Inferior parietal cortex (tissue), 1 donor: Measurements from ENCODE around the gene FRMD4B.
"Not testable (repeated sequence)": the region's sequence is repeated elsewhere in the genome, so short reads cannot be mapped to it uniquely, and the experiment has no call there.

ENCODE experiments used
- DNase-seq: peaks from one replicate; pipeline ENCODE4 v3.0.0-alpha.2; 2016; ENCODE audit errors: extremely low spot score

Gene FRMD4B

DNA sequence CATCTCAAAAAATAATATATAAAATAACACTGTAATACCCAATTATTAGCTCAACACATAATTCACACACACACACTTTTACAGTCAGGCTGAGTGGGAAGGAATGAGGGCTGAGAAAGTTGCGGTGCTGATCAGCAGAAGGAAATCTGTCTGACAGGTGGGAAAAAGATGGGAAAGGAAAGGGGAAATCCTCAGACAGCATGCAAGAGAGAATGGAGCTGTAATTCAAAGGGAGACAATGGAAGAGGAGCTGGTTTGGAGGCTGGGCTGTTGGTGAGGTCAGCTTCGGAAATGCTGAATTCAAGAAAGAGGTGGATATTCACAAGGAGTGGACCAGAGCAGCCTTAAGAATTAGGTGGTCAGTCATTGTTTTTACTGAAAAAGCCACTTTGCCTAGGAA lies 141.8 kb downstream of the FRMD4B start:
- no peak for DNase-seq

DNA sequence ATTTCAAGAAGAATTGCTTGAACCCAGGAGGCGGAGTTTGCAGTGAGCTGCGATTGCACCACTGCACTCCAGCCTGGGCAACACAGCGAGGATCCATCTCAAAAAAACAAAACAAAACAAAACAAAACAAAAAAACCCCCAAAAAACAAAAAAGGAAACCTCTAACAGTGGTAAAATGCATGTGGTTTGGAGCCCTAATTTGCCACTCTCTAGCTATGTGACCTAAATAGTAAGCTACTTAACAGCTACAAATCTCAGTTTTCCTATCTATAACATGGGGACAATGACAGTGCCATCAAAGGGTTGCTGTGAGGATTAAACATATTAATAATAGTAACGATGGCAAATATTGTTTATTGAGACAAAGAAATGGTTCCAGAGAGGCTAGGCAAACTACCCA lies 144.1 kb downstream of the FRMD4B start:
- no peak for DNase-seq

DNA sequence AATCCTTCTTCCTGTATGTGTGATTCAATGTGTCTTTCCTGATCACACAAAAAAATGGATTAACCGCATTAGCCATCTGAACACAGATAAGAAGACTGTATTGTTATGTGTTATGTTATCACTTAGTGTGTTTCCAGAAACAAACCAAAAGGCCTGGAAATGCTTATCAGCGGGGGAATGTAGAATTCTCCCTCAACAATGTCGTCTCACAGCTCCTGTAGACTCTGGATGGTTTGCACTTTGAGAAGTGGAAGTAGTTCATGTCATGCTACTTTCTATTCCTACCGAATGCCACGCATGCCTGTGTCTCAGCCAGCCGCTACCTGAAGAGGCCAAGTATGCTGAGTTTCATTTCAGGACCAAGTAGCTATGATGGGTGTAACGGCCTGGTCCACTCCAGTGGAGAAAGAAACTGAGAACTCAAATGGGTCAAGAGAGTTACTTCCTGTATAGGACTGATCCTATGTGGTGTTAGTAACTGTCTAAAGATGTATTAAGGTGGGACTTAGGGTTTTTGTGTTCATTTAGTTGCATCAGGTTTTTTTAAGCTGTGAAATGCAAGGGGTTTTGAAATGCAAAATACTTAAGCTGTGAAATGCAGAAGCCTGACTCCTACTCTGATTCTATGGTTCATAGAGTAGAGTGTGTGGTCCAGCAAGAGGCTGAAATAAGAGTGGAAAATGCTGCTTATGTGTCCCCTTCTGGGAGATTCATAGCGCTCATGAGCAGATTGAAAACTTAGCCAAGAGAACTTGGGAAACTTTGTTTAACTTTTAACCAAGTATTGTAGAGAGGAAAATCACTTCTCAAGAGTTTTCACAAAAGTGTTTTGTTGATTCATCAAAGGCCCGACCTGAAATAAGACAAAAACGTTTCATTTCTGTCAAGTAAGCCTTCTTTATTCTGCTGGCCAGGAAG lies 145.0 kb downstream of the FRMD4B start:
- DNase-seq: no peak

DNA sequence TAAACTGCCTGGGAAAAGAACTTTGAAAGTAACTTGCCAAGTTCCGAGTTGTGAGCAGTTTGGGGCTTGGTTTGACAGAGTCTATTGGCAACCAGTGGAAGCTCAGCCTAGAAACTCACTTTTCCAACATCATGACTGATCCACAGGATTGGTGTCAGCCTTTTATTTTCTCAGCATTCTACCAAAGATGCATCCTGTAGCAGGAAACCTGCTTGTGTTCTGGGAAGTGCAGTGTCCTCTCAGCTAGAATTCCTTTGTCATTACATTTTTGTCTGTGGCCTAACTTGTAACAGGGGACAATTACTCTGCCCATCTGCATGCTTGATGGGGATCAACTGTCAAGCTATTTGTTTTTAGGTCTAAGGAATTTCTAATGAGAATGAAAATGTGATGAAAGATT lies 146.8 kb downstream of the FRMD4B start:
- DNase-seq: no peak

DNA sequence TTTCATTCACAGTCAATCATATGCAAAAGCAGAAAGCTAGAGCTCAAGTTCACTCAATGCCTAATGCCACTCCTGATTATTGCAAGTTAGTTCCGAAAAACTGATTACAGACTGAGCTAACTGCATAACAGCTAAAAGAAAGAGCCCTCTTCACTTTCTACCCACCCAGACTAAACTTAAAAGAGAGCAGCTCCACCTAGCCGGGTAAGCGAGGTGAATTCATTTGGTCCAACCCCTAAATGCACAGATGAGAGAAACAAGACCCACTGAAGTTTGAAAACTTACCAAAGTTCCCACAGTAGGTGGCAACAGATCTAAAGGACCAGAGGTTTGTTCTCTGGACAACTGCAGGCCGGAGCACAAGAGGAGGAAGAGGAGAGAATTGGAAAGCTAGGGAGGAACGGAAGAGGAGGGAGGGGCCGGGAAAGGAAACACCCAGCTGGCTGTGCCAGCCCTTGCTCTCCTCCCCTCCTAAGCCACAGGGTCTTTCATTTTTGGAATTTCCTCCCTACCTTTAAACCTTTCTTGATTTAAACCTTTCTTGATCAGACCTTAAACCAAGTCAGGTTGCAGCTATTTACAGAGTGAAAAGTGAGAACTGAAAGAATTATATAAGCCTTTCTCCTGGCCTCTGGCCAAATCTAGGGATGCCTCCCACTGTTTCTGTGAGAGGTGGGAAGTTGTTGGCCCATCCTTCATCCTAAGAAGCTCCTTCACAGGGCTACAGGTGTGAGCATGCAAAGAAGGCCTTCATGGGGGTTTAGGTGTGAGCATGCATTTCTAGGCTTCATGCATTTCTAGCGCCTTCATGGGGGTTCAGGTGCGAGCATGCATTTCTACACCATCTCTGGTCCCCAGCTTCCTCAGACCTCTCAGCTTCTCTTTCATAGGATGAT lies 148.8 kb downstream of the FRMD4B start:
- DNase-seq: no peak

DNA sequence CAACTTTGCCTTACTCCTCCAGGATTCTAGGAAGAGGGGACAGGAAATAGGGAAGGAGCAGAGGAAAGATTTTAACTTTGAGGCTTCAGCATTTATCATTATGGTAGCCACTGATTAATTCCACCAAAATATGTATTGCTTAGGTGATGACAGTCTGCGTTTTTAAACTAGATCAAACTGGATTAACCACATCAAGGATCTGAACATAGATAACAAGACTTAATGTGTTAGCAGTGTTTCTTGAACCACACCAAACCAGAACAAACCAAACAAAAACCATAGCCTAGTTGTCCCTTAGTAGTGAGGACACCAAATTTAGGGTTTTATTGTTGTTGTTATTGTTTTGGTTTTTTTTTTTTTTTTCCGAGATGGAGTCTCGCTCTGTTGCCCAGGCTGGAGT lies 150.0 kb downstream of the FRMD4B start:
- no peak for DNase-seq

DNA sequence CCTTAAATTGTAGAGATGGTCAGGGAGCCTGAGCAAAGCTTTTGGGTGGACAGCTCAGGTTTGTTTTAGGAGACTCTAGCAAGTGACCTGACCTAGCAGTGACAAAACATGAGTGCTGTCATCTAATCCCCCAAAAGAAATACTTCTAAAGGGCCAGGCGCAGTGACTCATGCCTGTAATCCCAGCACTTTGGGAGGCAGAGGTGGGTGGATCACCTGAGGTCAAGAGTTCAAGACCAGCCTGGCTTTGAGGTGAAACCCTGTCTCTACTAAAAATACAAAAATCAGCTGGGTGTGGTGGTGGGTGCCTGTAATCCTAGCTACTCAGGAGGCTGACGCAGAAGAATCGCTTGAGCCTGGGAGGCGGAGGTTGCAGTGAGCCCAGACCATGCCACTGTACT lies 150.7 kb downstream of the FRMD4B start:
- not testable (repeated sequence) for DNase-seq

DNA sequence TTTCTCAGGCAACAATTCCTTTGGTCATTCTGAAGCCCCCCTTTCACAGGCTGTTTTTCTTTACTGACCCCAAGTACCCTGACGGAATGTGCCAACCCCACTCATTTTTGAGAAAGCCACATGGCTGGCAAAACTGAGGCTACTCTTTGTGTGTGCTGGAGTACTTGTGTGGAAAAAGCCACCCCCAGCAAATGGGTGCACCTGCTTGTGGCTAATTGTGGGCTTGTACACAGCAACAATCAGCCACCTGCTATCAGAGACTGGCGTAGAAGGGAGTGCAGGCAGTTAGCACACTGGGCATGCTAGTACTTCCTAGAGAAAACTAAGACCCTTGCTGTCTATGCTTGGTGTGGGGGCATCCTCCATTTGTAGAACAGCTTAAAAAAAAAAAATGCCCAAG lies 153.4 kb downstream of the FRMD4B start:
- no peak for DNase-seq

DNA sequence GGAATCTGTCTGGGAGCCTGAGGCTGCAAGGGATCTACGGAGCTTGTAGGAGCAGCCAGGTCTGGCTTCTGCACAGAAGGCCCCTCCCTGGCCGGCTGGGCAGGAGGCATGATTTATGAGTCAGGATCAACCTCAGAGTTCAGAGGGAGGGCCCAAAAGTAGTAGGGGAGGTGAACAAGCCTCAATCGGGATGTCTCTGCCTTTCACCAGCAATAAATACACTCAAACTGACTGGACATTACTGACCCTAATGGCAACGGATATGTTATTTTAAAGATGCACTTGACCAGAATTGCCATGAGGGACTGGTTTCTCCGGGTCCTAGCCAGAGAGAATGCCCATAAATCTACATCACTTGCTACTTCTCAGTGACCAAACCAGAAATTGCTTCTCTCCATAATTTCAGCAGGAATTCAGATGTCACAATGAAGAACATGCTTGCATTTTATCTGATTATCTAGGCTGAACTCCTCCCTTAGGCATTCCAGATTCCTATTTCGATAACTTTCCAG lies 153.9 kb downstream of the FRMD4B start:
- no peak for DNase-seq

DNA sequence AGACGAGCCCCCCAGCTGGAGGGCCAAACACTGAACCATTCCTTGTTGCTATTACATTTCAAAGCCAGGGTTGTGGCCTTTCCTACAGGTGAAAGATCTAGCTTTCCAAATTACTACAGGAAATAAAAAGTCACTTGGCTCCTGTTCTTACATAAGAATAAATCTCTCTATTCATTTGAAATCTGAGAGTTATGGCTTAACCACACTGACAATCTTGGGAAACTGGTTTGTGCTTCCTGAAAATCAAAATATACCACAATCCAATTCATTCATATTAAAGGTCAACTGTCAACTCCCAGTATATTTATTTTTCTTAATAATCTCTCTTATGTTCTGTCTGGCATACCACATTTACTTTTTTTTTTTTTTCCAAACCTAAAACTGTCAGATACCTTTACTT lies 159.8 kb downstream of the FRMD4B start:
- DNase-seq: no peak

DNA sequence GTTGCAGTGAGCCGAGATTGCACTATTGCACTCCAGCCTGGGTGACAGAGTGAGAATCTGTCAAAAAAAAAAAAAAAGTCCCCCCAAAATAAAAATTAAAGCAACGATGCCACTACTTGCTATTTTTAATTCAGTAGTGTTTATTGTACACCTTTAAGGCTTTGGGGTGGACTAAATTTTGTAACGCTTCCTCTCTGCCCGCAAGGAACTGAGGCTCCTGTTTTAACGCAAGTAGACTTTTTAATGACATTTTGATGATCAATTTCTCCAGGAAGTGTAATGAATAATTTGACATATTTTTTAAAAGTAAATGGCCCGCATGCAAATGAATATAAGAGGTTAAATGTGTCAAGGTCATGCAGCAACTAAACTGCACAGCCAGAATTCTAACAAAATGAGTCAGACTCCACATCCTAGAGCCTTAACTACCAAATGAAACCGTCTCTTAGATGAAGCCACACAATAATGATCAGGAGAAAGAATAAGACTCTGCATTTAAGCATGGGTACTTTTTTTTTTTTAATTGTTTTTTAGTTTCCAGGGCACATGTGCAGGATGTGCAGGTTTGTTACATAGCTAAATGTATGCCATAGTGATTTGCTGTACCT lies 166.7 kb downstream of the FRMD4B start:
- no peak for DNase-seq

DNA sequence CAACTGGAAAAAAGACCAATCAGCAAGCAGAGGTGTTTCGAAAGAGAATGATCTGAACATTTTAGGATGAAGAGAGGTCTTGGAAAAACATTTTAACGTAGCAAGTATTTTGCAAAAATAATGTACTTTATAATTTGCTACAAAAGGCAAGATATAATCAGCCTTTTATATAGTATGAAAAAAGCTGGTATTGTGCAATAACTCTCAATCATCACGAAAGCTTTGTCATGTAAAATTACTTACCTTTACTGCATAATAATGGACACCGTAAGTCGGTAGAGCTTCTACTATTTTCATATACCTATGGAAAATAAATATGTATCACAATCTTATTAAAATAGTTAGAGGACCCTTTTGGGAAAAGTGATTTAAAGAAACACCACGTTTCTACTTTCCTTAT lies 167.8 kb downstream of the FRMD4B start:
- DNase-seq: no peak

DNA sequence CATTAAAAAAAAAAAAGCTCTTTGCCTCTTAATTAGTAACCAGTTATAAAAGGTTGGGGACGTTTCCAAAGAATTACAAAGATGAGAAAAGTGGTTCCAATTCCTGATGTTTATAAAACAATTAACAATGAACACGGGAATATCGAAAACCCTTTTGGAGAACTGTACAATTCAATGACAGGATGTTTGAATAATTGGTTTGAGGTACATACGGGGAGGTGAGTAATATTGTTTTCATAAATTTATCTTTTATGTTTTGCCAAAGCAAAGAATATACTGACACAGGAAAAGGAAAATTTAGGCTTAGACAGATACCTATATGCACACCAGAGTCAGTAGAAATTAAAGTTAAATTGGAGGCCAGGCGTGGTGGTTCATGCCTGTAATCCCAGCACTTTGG lies 168.9 kb downstream of the FRMD4B start:
- DNase-seq: no peak

DNA sequence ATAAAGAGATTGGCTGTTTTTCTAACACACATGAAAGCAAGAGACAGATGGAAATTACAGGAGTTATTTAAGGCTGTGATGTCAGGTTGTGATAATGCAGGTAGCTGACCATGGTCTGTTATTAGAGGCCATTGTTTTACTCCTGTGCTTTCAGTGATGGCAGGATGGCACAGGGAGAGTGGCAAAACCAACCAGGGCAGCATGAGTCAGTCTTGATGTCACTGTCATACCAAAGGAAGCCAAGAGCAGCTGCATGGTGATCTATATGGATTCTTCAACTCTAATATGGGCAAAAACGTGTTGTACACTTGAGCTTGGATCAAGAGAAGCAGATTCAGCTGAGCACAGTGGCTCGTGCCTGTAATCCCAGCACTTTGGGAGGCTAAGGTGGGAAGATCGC lies 171.6 kb downstream of the FRMD4B start:
- no peak for DNase-seq

DNA sequence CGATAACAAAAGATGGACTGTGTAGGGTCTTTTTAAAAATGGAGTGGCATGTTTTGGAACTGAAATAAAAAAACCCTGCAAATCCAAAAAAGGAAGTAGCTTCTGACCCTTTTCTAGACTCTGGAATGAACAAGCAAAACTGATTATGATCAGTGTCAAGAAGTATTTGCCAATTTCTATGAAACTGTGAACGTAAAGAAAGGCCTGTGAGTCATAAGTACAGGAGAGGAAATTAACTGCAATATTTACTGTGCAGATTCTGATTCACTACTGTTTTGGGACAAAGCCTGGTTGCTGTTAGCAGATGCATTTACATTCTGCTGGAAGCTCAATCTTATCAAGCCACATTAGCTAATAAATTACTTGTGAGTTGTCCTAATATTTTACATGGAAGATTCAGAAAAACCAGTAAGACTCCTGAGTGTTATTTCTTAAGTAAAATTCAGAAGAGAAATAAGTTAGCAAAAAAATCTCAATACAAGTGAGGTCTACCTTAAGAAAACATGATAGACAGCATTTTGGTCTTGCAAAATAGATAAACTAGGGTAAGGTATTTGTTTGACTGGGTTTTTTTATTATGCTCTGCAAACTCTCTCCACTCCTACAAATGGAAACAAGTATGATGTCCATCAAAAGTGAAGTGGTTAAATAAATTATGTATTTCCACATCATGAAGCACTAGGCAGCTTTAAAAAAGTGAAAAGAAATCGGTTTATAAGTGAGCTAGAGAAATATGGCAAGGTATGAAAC lies 173.3 kb downstream of the FRMD4B start:
- no peak for DNase-seq

DNA sequence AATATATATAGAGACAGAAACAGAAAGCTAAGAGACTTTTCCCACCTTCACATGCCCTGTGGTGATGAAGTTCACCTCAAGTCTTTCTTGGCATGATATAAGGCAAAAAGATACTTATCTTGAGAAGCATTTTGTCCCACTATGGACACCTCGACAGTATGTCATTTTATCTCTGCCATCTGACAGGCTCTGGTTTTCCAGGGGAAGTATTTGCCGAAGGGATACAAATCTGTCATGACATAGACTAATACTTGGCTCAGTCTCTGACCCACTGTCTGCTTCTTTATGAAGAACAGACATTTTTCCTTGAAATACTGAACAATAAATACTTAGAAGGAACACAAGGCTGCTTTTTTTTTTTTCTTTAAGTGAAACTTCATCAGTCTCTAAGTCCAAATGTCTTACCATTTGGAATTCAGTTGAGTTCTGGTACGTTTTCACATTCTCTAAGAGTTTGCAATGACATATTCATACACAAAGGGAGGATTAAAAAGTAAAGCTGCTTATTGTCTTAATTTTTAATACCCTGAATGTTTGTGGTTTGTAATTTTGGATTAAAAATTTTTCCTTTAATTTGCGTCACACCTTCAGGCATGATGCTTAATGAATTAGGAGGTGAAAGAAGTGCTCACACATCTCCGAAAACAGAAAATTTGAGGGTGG lies 175.7 kb downstream of the FRMD4B start:
- DNase-seq: no peak

DNA sequence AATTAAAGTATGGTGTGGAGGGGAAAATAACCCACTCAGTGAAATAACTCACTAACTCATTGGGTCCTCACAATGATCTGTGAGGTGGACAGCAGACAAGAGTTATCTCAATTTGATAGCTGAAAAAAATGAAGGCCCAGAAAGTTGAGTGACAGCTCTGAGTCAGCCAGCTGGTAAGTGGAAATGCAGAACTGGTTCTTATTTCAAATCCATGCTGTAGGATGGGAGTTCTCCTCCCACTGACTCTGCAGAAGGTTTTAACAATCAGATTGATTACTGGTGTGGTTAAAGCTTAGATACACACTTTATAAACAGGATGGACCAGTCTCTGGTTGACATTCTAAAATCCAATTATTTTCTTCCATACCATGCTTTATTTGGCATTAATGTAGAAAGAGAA lies 176.5 kb downstream of the FRMD4B start:
- no peak for DNase-seq

DNA sequence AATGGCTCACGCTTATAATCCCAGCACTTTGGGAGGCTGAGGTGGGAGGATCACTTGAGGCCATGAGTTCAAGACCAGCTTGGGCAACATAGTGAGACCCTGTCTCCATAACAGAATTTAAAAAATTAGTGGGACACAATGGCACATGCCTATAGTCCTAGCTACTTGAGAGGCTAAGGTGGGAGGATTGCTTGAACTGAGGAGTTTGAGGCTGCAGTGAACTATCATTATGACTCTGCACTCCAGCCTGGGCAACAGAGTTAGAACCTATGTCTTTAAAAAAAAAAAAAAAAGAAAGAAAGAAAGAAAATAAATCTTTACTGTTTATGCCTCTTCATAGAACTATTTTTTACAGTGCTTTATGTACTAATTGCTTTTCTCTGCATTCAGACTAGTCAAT lies 178.9 kb downstream of the FRMD4B start:
- DNase-seq: no peak

DNA sequence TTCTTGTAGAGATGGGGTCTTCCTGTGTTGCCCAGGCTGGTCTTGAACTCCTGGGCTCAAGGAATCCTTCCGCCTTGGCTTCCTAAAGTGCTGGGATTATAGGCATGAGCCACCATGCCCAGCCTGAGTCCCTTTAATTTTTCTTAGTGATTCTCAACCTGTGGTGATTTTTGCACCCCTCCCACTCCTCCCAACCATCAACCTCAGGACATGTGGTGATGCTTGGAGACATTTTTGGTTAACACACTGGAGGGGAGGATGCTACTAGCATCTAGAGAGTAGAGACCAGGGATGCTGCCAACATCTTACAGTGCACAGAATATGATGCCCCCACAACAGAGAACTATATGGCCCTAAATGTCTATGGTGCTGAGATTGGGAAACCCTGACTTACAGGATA lies 180.5 kb downstream of the FRMD4B start:
- DNase-seq: no peak

DNA sequence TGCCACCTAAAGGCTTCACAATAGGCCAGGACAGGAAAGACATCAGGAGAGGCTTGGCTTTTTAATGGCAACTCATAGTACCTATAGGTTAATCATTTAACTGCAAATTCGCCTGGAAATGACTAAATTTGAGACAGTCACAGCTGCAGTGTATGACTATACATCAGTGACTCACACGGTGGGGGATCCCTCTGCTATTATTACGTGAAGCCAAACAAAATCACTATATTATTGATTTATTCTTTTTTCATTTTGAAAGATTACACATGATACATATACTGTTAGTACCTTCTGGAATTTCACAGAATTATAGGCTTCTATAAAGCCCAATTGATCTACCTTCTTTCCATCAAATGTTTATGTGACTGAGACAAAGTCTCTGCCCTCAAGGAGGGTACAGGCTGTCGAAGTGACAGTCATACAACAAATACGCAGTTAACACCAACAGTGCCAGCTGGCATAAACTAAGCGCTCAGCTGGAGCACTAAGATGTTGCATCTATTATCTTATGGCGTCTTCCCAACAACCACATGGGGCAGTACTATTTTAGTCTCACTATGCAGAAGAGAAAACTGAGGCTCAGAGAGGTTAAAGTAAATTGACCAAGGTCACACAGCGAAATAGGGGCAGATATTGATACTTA lies 181.5 kb downstream of the FRMD4B start:
- DNase-seq: no peak
